Muscle layer of colon (tissue), 2 donors: ENCODE data around the gene CATSPERE.

ENCODE experiments used
- H3K27ac ChIP-seq: one replicate; pipeline ENCODE4 v1.7.0; 2013; ENCODE audit warnings: low read depth, mild to moderate bottlenecking, low read length, moderate library complexity
- H3K27me3 ChIP-seq, 2 donors: one replicate each; pipeline ENCODE4 v1.7.0; 2013; ENCODE audit warnings: low read length in 2 of 2, mild to moderate bottlenecking in 2 of 2; ENCODE audit not compliant: insufficient read depth in 2 of 2, control insufficient read depth in 1 of 2
- H3K36me3 ChIP-seq: one replicate; pipeline ENCODE4 v1.7.0; 2013; ENCODE audit warnings: mild to moderate bottlenecking, low read length; ENCODE audit not compliant: insufficient read depth
- H3K4me1 ChIP-seq: one replicate; pipeline ENCODE4 v1.7.0; 2013; ENCODE audit warnings: mild to moderate bottlenecking, low read length; ENCODE audit not compliant: insufficient read depth
- H3K4me3 ChIP-seq, 2 donors: one replicate each; pipeline ENCODE4 v1.7.0; 2013; ENCODE audit warnings: low read length in 2 of 2, low read depth in 1 of 2, mild to moderate bottlenecking in 1 of 2, moderate library complexity in 1 of 2
- H3K9ac ChIP-seq: one replicate; pipeline ENCODE4 v1.7.0; 2013; ENCODE audit warnings: low read length
- H3K9me3 ChIP-seq: one replicate; pipeline ENCODE4 v1.7.0; 2013; ENCODE audit warnings: mild to moderate bottlenecking, low read length
- donor health status: abdominal sarcoma.
- donor health status: Adenocarcinoma of cecum.

Gene CATSPERE, protein sequence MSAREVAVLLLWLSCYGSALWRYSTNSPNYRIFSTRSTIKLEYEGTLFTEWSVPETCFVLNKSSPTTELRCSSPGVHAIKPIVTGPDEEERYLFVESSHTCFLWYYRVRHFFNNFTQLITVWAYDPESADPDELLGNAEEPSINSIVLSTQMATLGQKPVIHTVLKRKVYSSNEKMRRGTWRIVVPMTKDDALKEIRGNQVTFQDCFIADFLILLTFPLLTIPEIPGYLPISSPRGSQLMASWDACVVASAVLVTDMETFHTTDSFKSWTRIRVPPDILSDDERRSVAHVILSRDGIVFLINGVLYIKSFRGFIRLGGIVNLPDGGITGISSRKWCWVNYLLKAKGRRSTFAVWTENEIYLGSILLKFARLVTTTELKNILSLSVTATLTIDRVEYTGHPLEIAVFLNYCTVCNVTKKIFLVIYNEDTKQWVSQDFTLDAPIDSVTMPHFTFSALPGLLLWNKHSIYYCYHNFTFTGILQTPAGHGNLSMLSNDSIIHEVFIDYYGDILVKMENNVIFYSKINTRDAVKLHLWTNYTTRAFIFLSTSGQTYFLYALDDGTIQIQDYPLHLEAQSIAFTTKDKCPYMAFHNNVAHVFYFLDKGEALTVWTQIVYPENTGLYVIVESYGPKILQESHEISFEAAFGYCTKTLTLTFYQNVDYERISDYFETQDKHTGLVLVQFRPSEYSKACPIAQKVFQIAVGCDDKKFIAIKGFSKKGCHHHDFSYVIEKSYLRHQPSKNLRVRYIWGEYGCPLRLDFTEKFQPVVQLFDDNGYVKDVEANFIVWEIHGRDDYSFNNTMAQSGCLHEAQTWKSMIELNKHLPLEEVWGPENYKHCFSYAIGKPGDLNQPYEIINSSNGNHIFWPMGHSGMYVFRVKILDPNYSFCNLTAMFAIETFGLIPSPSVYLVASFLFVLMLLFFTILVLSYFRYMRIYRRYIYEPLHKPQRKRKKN

GRCh38 chr1:244461245-244462071, at the start of gene CATSPERE:
Gene CATSPERE, plus strand, starts transcription at chr1:244461273. Its CDS starts 157 bp downstream, at chr1:244461430.
- Histone ChIP-seq H3K9me3 (no peaks in the 10 kb centered on the region), H3K9ac (peak within 1 kb of the TSS; percentile 54), H3K4me3 (peak within 1 kb of the TSS; percentile 40 to 65), H3K4me1 (no peaks in the 10 kb centered on the region), H3K27ac (peak within 1 kb of the TSS; percentile 75), H3K27me3 (no peaks in the 10 kb centered on the region), H3K36me3 (no peaks in the 10 kb centered on the region)

DNA sequence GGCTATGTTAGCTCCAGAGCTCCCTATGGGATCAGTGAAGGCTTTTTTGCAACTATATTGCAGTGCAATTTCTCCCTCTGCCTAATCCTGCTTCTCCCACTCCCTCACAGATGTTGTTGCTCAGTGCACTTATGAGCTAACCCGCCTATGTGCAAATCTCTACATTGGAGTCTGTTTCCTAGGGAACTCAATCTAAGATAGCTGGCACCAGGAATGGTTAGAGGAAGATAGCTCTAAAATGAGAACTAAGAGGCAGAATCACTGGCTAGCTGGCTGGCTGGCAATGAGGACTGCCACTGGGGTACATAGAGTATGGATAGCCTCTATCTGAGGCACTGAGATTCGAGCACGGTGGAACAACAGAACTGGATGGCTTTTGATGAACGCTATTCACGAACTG, 48.9 kb upstream of the CATSPERE start:
- no peaks in the 10 kb centered on the region for H3K4me1 ChIP-seq
- H3K9ac ChIP-seq: no peak overlapping the region
- H3K9me3 ChIP-seq: no peaks in the 10 kb centered on the region
- no peak overlapping the region for H3K27ac ChIP-seq
- no peak overlapping the region for H3K4me3 ChIP-seq
- peaks cover 51% of the 10 kb centered on the region for H3K36me3 ChIP-seq
- H3K27me3 ChIP-seq: no peaks in the 10 kb centered on the region

DNA sequence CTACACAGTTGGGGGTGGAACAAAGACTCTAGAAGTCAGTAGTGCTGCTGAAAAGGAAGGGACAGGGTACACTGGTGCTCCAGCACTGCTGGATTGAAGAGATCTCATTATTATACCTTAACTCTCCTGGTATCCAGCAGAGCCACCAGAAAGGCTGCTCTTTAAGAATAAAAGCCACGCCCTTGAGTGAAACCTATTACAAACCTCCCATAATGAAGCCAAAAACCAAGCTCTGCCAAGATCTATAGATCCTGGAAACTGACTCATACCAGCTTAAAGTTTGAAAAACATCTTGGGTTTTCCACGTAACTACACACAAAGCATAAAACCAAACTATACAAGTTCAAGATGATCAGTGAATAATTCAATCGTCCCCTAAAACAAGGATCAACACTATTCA, 47.3 kb upstream of the CATSPERE start:
- Histone ChIP-seq H3K27ac (no peak overlapping the region), H3K4me3 (no peak overlapping the region), H3K27me3 (no peaks in the 10 kb centered on the region), H3K9me3 (no peaks in the 10 kb centered on the region), H3K36me3 (peaks cover 62% of the 10 kb centered on the region), H3K4me1 (no peaks in the 10 kb centered on the region), H3K9ac (no peak overlapping the region)

- Histone ChIP-seq H3K9me3 (no peaks in the 10 kb centered on the region), H3K4me1 (no peaks in the 10 kb centered on the region), H3K9ac (no peak overlapping the region), H3K27ac (no peak overlapping the region), H3K27me3 (no peaks in the 10 kb centered on the region), H3K36me3 (peaks cover 65% of the 10 kb centered on the region), H3K4me3 (no peak overlapping the region)
Measured at GRCh38 chr1:244414543-244414942, 46.5 kb upstream of the CATSPERE start.

- Histone ChIP-seq H3K27me3 (no peaks in the 10 kb centered on the region), H3K4me1 (no peaks in the 10 kb centered on the region), H3K27ac (no peak overlapping the region), H3K36me3 (peaks cover 40% of the 10 kb centered on the region), H3K9ac (no peak overlapping the region), H3K4me3 (no peak overlapping the region), H3K9me3 (no peaks in the 10 kb centered on the region)
Measured at GRCh38 chr1:244419024-244419423, 42.0 kb upstream of the CATSPERE start.

DNA sequence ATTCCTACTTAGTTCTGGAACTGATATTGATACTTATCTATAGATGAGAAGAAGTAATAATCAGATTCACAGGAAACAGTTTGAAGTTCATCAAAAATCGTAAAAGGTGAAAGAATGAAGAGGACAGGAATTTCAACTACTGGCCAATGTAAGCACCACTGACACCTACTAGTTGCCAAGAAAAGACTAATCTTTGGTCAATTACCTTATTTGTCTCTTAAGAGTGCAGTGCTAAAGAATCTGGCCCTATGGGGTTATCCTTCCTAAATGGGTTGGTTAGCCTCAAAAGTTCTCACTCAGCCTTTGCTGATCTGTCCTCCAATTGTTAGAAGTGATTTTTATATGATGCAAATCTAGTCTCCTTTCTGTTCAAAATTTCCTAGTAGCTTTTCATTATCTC, 38.9 kb upstream of the CATSPERE start:
- H3K9ac ChIP-seq: no peak overlapping the region
- H3K9me3 ChIP-seq: no peaks in the 10 kb centered on the region
- H3K4me3 ChIP-seq: no peak overlapping the region
- no peaks in the 10 kb centered on the region for H3K27me3 ChIP-seq
- no peak overlapping the region for H3K27ac ChIP-seq
- H3K36me3 ChIP-seq: peaks cover 19% of the 10 kb centered on the region
- peaks cover 6% of the 10 kb centered on the region for H3K4me1 ChIP-seq

DNA sequence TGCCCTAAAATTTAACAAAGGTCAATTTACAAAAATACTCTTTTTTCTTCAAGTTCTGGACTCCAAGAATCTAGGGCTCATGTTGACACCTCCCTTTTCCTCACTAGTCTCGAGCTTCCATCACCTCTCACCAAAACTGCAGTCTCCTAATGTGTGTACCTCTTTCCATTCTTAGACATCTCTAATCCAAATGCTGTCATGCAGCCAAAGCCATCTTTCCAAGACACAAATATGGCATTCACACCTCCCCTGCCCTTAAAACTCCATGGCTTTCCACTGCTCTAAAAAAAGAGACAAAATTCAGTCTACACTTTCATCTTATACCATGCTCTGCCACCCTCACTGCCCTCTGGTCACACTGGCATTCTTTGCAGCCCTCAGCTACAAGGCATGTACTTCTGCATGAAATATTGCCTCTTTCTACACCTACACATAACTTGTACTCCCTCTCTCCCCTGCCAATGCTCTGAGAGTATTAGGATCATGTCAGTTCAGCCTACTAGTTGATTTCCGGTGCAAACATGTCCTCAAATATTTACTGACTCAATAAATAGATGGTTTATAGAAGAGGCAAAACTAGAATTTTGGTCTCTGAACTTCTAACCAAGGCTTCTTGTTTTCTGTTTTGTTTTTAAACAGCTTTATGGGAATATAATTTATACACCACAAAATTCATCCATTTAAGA, 36.3 kb upstream of the CATSPERE start:
- Histone ChIP-seq H3K4me1 (peaks cover 6% of the 10 kb centered on the region), H3K36me3 (peaks cover 5% of the 10 kb centered on the region), H3K4me3 (no peak overlapping the region), H3K27me3 (no peaks in the 10 kb centered on the region), H3K9ac (no peak overlapping the region), H3K27ac (no peak overlapping the region), H3K9me3 (no peaks in the 10 kb centered on the region)

DNA sequence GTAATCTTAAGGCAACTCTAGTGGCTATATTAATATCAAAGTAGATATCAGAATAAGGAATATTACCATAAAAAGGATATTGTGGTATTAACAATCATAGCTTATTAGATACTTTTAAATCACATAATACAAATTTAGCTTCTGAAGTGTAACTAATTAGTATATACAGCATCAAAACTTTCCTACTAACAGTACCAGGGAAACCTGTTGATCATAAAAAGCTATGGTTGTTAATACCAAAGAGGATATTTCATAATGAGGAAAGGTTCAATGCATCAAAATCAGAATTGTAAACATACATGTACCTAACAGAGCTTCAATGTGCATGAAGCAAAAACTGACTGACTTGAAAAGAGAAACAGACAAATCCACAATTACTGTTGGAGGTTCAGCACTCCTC, 33.4 kb upstream of the CATSPERE start:
- H3K36me3 ChIP-seq: peaks cover 13% of the 10 kb centered on the region
- no peak overlapping the region for H3K9ac ChIP-seq
- H3K4me1 ChIP-seq: peaks cover 6% of the 10 kb centered on the region
- no peaks in the 10 kb centered on the region for H3K27me3 ChIP-seq
- no peak overlapping the region for H3K4me3 ChIP-seq
- H3K9me3 ChIP-seq: no peaks in the 10 kb centered on the region
- H3K27ac ChIP-seq: no peak overlapping the region

- Histone ChIP-seq H3K9ac (no peak overlapping the region), H3K27me3 (no peaks in the 10 kb centered on the region), H3K4me1 (peaks cover 5% of the 10 kb centered on the region), H3K4me3 (no peak overlapping the region), H3K9me3 (no peaks in the 10 kb centered on the region), H3K27ac (no peak overlapping the region), H3K36me3 (peaks cover 8% of the 10 kb centered on the region)
Measured at GRCh38 chr1:244429818-244430217, 31.3 kb upstream of the CATSPERE start.

- Histone ChIP-seq H3K4me1 (no peaks in the 10 kb centered on the region), H3K27me3 (no peaks in the 10 kb centered on the region), H3K36me3 (peaks cover 13% of the 10 kb centered on the region), H3K9me3 (no peaks in the 10 kb centered on the region), H3K9ac (no peak overlapping the region), H3K27ac (no peak overlapping the region), H3K4me3 (no peak overlapping the region)
Measured at GRCh38 chr1:244431166-244431565, 29.9 kb upstream of the CATSPERE start.
